WTC11 (cell line): Measurements from ENCODE around the gene ATP6V1F. TPM values are rescaled to one million over a fixed set of nuclear protein-coding genes. Genes with fewer than 3 reads are reported as not detected.

Experiments used
- ATAC-seq: fragments of 200-7000 bp; cut with Tn5 transposase; 2 replicates; pipeline ENCODE4 v1.10.0; 2021; ENCODE audit warnings: mild to moderate bottlenecking, moderate library complexity
- CTCF ChIA-PET: fragments of 300-600 bp; sonication (Branson Sonifier 250); formaldehyde crosslinking; loops from one replicate; lab custom pipeline; 2021; ENCODE audit warnings: antibody characterized with exemption; lab: Charles Lee
- POLR2A ChIA-PET: fragments of 350-600 bp; sonication (Branson Sonifier 250); formaldehyde crosslinking; loops from one replicate; lab custom pipeline; 2021; ENCODE audit warnings: antibody characterized with exemption; lab: Charles Lee
- DNase-seq: peaks from one replicate; pipeline ENCODE4 v3.0.0; 2021; ENCODE audit warnings: low spot score
- H3K27ac Mint-ChIP-seq: 2 replicates; pipeline ENCODE4 v1.8.0; 2021; ENCODE audit warnings: mixed read lengths
- H3K27me3 Mint-ChIP-seq: 2 replicates; pipeline ENCODE4 v1.8.0; 2021; ENCODE audit warnings: low read depth, mild to moderate bottlenecking, moderate library complexity, mixed read lengths
- H3K36me3 Mint-ChIP-seq: 2 replicates; pipeline ENCODE4 v1.8.0; 2021; ENCODE audit warnings: mixed read lengths
- H3K4me1 Mint-ChIP-seq: 2 replicates; pipeline ENCODE4 v1.8.0; 2022; ENCODE audit warnings: mixed read lengths
- H3K4me3 Mint-ChIP-seq: 2 replicates; pipeline ENCODE4 v1.8.0; 2021; ENCODE audit warnings: mild to moderate bottlenecking, moderate library complexity, mixed read lengths
- H3K9me3 Mint-ChIP-seq: 2 replicates; pipeline ENCODE4 v1.8.0; 2021; ENCODE audit warnings: mixed read lengths
- GABPB1 ChIP-seq: sonication (generic); formaldehyde crosslinking; IDR thresholded peaks from 2 replicates; pipeline ENCODE4 v1.8.1; 2023; ENCODE audit warnings: mild to moderate bottlenecking, missing genetic modification reagents
- HMGXB4 ChIP-seq: sonication (generic); formaldehyde crosslinking; IDR thresholded peaks from 2 replicates; pipeline ENCODE4 v1.8.1; 2023; ENCODE audit warnings: mild to moderate bottlenecking, moderate library complexity, missing genetic modification reagents
- MYBL2 ChIP-seq: sonication (generic); formaldehyde crosslinking; IDR thresholded peaks from 2 replicates; pipeline ENCODE4 v1.8.1; 2023; ENCODE audit warnings: mild to moderate bottlenecking, moderate library complexity, missing genetic modification reagents
- NFYB ChIP-seq: sonication (generic); formaldehyde crosslinking; conservative IDR thresholded peaks from 2 replicates; pipeline ENCODE4 v1.8.0; 2022; ENCODE audit warnings: low read depth, missing genetic modification reagents
- NR3C1 ChIP-seq: sonication (generic); formaldehyde crosslinking; conservative IDR thresholded peaks from 2 replicates; pipeline ENCODE4 v1.8.1; 2023; ENCODE audit warnings: low read depth, mild to moderate bottlenecking, missing genetic modification reagents
- OVOL2 ChIP-seq: fragments of 250-450 bp; sonication (Bioruptor Pico); IDR thresholded peaks from 2 replicates; pipeline ENCODE4 v1.9.0; 2021; ENCODE audit warnings: mild to moderate bottlenecking, borderline replicate concordance
- SMAD3 ChIP-seq: sonication (generic); formaldehyde crosslinking; IDR thresholded peaks from 2 replicates; pipeline ENCODE4 v1.8.0; 2022; ENCODE audit warnings: missing genetic modification reagents, mild to moderate bottlenecking, borderline replicate concordance
- SP1 ChIP-seq: sonication (generic); formaldehyde crosslinking; conservative IDR thresholded peaks from 2 replicates; pipeline ENCODE4 v1.8.1; 2022; ENCODE audit warnings: missing genetic modification reagents
- ZNF416 ChIP-seq: fragments of 250-450 bp; sonication (Bioruptor Pico); IDR thresholded peaks from 2 replicates; pipeline ENCODE4 v1.9.0; 2021; ENCODE audit warnings: mild to moderate bottlenecking, inconsistent platforms
- ZNF423 ChIP-seq: fragments of 250-450 bp; sonication (Bioruptor Pico); IDR thresholded peaks from 2 replicates; pipeline ENCODE4 v2.1.2; 2022; ENCODE audit warnings: mild to moderate bottlenecking, moderate library complexity
- ZNF532 ChIP-seq: fragments of 250-450 bp; sonication (Bioruptor Pico); IDR thresholded peaks from 2 replicates; pipeline ENCODE4 v1.9.0; 2021; ENCODE audit warnings: mild to moderate bottlenecking, borderline replicate concordance
- total RNA-seq: library from RNA; stranded (reverse); gene quantifications from 3 replicates; pipeline ENCODE4 v1.2.3, GENCODE V29; 2021
- TF ChIP-seq, protein P1 (sequence below): sonication (generic); formaldehyde crosslinking; IDR thresholded peaks from 2 replicates; pipeline ENCODE4 v1.8.0; 2023; ENCODE audit warnings: missing genetic modification reagents, mild to moderate bottlenecking, borderline replicate concordance

ATP6V1F gene
- total RNA-seq, 1 experiment from 2014 or later = 117 TPM

DNA sequence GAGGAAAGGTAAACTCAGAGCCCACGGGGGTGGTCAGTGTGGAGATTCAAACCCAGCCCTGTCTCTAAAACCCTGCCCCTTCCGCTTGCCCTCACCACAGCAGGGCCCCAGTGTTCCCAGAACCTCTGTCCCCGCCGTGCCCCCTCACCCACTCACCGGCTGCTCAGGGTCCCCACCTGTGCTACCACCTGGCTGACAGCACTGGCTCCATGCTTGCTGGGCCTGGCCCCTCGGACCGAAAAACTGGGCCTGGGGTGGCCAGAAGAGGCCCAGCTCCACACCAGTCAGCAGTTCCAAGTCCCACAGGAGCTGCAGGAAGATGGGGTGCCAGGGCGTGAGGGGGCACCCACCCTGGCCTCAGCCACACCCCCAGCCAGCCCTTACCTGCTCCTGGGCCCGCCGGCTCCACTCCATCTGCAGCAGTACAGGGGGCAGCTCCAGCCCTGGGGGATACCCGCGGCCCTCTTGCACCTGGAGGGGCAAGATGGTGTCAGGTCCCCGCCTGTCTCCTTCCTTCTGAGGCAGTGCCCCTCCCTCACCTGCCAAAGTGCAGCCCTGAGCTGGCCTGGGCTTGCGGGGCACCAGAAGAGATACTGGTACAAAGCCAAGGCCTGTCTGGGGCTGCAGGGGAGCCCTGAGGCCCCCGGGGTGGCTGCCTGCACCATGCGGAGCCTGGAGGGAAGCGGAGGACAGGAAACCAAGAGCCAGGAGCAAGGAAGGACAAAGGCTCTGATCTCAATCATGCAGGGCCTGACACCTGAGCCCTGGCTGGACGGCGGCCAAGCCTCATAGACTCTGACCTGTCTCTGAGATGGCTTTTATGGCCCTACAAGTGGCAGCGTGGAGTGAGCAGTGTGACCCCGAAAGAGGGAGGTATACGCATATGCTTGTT lies 11.7 kb downstream of the ATP6V1F start:
- DNase-seq (no peak), ATAC-seq (no peak)
- Mint-ChIP-seq H3K9me3 (no peaks in the 10 kb centered on the region), H3K27me3 (peaks cover 25% of the 10 kb centered on the region), H3K4me3 (no peak overlapping the region), H3K36me3 (no peaks in the 10 kb centered on the region), H3K4me1 (peaks cover 4% of the 10 kb centered on the region; the same call in 1 of the 2 replicates), H3K27ac (no peak overlapping the region)
- CTCF ChIA-PET = interaction anchor here (1.1 to 2.4 kb wide), 4 partner anchors 9 to 14 kb away, joined by 5 to 10 read pairs (median 7); partner anchors contain the start of gene ATP6V1F
- POLR2A ChIA-PET = interaction anchor here (0.7 kb wide), 2 partner anchors 231 to 819 kb away, joined by 6 read pairs; no protein-coding TSS in a partner anchor
- TF ChIP-seq NR3C1 (no peak), MYBL2 (no peak), OVOL2 (CRISPR knock-in tag) (no peak), ZNF423 (CRISPR knock-in tag) (0 out of 2 replicates have a peak, but pooled peaks have one; percentile 10), ZNF416 (no peak)

- peaks cover 19% of the 10 kb centered on the region for H3K27me3 Mint-ChIP-seq
- TF ChIP-seq, protein P1, sequence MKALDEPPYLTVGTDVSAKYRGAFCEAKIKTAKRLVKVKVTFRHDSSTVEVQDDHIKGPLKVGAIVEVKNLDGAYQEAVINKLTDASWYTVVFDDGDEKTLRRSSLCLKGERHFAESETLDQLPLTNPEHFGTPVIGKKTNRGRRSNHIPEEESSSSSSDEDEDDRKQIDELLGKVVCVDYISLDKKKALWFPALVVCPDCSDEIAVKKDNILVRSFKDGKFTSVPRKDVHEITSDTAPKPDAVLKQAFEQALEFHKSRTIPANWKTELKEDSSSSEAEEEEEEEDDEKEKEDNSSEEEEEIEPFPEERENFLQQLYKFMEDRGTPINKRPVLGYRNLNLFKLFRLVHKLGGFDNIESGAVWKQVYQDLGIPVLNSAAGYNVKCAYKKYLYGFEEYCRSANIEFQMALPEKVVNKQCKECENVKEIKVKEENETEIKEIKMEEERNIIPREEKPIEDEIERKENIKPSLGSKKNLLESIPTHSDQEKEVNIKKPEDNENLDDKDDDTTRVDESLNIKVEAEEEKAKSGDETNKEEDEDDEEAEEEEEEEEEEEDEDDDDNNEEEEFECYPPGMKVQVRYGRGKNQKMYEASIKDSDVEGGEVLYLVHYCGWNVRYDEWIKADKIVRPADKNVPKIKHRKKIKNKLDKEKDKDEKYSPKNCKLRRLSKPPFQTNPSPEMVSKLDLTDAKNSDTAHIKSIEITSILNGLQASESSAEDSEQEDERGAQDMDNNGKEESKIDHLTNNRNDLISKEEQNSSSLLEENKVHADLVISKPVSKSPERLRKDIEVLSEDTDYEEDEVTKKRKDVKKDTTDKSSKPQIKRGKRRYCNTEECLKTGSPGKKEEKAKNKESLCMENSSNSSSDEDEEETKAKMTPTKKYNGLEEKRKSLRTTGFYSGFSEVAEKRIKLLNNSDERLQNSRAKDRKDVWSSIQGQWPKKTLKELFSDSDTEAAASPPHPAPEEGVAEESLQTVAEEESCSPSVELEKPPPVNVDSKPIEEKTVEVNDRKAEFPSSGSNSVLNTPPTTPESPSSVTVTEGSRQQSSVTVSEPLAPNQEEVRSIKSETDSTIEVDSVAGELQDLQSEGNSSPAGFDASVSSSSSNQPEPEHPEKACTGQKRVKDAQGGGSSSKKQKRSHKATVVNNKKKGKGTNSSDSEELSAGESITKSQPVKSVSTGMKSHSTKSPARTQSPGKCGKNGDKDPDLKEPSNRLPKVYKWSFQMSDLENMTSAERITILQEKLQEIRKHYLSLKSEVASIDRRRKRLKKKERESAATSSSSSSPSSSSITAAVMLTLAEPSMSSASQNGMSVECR (CRISPR knock-in tag) = no peak
- TF ChIP-seq NFYB (CRISPR knock-in tag) (no peak), GABPB1 (no peak), ZNF532 (CRISPR knock-in tag) (no peak), SMAD3 (no peak), SP1 (no peak), HMGXB4 (CRISPR knock-in tag) (no peak)
- H3K36me3 Mint-ChIP-seq = no peaks in the 10 kb centered on the region
- DNase-seq = no peak
- no peak overlapping the region for H3K4me3 Mint-ChIP-seq
- CTCF ChIA-PET = interaction anchor here (1.8 kb wide), 1 partner anchor 16 kb away, joined by 6 read pairs; no protein-coding TSS in a partner anchor
- no peaks in the 10 kb centered on the region for H3K9me3 Mint-ChIP-seq
- POLR2A ChIA-PET = interaction anchor here (0.6 kb wide), 1 partner anchor 35 kb away, joined by 3 read pairs; no protein-coding TSS in a partner anchor
- ATAC-seq = no peak
- no peaks in the 10 kb centered on the region for H3K4me1 Mint-ChIP-seq
- H3K27ac Mint-ChIP-seq = 0 out of 2 replicates have a peak overlapping the region, but pooled peaks have one; percentile 25
Measured at GRCh38 chr7:128875523-128875948, 12.9 kb downstream of the ATP6V1F start.
